Neural progenitor cell (in vitro differentiated cells): ENCODE data around the gene PUS7L. TPM values are rescaled to one million over a fixed set of nuclear protein-coding genes. Genes with fewer than 3 reads are reported as not detected.

Experiments
- DNase-seq: peaks from one replicate; pipeline ENCODE4 v3.0.0-alpha.2; 2016; ENCODE audit warnings: low spot score
- H2AFZ ChIP-seq: fragments of 200-600 bp; sonication (generic); replicated peaks from 2 replicates; pipeline ENCODE4 v1.6.1; 2016; ENCODE audit warnings: antibody characterized with exemption
- H3F3A ChIP-seq: fragments of 200-600 bp; sonication (generic); 2 replicates; pipeline ENCODE4 v1.6.1; 2016; ENCODE audit warnings: antibody characterized with exemption, low read depth
- H3K27ac ChIP-seq: fragments of 200-600 bp; sonication (generic); 2 replicates; pipeline ENCODE4 v1.5.1; 2016; ENCODE audit warnings: mild to moderate bottlenecking
- H3K27me3 ChIP-seq: fragments of 200-600 bp; sonication (generic); 2 replicates; pipeline ENCODE4 v1.6.1; 2016; ENCODE audit warnings: mild to moderate bottlenecking, moderate library complexity
- H3K36me3 ChIP-seq: fragments of 200-600 bp; sonication (generic); 2 replicates; pipeline ENCODE4 v1.5.1; 2016
- H3K4me1 ChIP-seq: fragments of 200-600 bp; sonication (generic); 2 replicates; pipeline ENCODE4 v1.6.1; 2016; ENCODE audit warnings: mixed run types
- H3K4me2 ChIP-seq: fragments of 200-600 bp; sonication (generic); 2 replicates; pipeline ENCODE4 v1.6.1; 2016
- H3K4me3 ChIP-seq: fragments of 200-600 bp; sonication (generic); 2 replicates; pipeline ENCODE4 v1.5.1; 2016
- H3K79me2 ChIP-seq: fragments of 200-600 bp; sonication (generic); 2 replicates; pipeline ENCODE4 v1.6.1; 2016; ENCODE audit warnings: low read depth
- H3K9ac ChIP-seq: fragments of 200-600 bp; sonication (generic); 2 replicates; pipeline ENCODE4 v1.6.1; 2016
- H3K9me3 ChIP-seq: fragments of 200-600 bp; sonication (generic); 2 replicates; pipeline ENCODE4 v1.5.1; 2016; ENCODE audit warnings: low read depth
- H4K20me1 ChIP-seq: fragments of 200-600 bp; sonication (generic); 2 replicates; pipeline ENCODE4 v1.6.1; 2016; ENCODE audit warnings: low read depth
- H3K27ac Mint-ChIP-seq: 3 replicates; pipeline ENCODE4 v1.8.0; 2021; ENCODE audit warnings: mixed read lengths
- H3K27me3 Mint-ChIP-seq: 2 replicates; pipeline ENCODE4 v1.8.0; 2022; ENCODE audit warnings: low read depth, mild to moderate bottlenecking, inconsistent platforms, moderate library complexity, mixed read lengths; ENCODE audit not compliant: insufficient read depth
- H3K36me3 Mint-ChIP-seq: 3 replicates; pipeline ENCODE4 v1.8.0; 2021; ENCODE audit warnings: mixed read lengths
- H3K4me1 Mint-ChIP-seq: 3 replicates; pipeline ENCODE4 v1.8.0; 2021; ENCODE audit warnings: mixed read lengths
- H3K4me3 Mint-ChIP-seq: 3 replicates; pipeline ENCODE4 v1.8.0; 2021; ENCODE audit warnings: mild to moderate bottlenecking, moderate library complexity, mixed read lengths
- H3K9me3 Mint-ChIP-seq: 3 replicates; pipeline ENCODE4 v1.8.0; 2020; ENCODE audit warnings: mixed read lengths
- EZH2 ChIP-seq: fragments of 200-600 bp; sonication (generic); IDR thresholded peaks from 2 replicates; pipeline ENCODE4 v1.6.1; 2017; ENCODE audit warnings: antibody characterized with exemption, mild to moderate bottlenecking, moderate library complexity
- EZH2phosphoT487 ChIP-seq: fragments of 200-600 bp; sonication (generic); IDR thresholded peaks from 2 replicates; pipeline ENCODE4 v1.6.1; 2017; ENCODE audit warnings: antibody characterized with exemption
- total RNA-seq: library from RNA; depleted of rRNA; stranded (reverse); fragments of >200 nt; gene quantifications from 2 replicates; pipeline ENCODE4 v1.2.3, GENCODE V29; 2015; ENCODE audit warnings: low replicate concordance
- TF ChIP-seq, protein P1 (sequence below): fragments of 200-600 bp; sonication (generic); IDR thresholded peaks from 2 replicates; pipeline ENCODE4 v1.5.1; 2017; ENCODE audit warnings: antibody characterized with exemption, mild to moderate bottlenecking

The PUS7L gene
- total RNA-seq, 1 donor from 2014 or later = 42.6 TPM

DNA sequence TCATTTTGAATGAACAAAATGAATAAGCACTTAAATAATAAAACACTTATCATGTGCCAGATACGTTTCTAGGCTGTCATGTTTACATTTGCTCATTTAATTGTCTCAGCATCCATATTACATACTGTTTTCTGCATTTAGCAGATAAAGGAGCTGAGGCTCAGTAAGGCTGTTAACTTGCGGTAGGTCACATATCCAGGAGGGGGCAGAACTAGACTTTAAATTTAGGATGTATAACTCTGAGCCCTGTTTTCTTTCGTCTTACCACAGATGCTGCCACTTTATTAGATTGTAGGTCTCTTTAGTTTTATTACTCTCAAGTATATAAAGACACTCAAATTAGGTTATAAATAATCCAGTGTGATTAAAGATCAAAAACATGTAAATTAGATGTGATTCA is 17.9 kb upstream of the PUS7L start:
- H3K27me3 ChIP-seq = no peaks in the 10 kb centered on the region
- Mint-ChIP-seq H3K27me3 (no peaks in the 10 kb centered on the region), H3K9me3 (no peaks in the 10 kb centered on the region), H3K4me3 (no peak overlapping the region), H3K27ac (no peak overlapping the region), H3K4me1 (no peaks in the 10 kb centered on the region), H3K36me3 (no peaks in the 10 kb centered on the region)
- H3K4me1 ChIP-seq = no peaks in the 10 kb centered on the region
- H3K27ac ChIP-seq = no peak overlapping the region
- no peaks in the 10 kb centered on the region for H3F3A ChIP-seq
- no peak overlapping the region for H2AFZ ChIP-seq
- no peaks in the 10 kb centered on the region for H3K36me3 ChIP-seq
- TF ChIP-seq EZH2 (no peak), EZH2phosphoT487 (no peak)
- TF ChIP-seq, protein P1, sequence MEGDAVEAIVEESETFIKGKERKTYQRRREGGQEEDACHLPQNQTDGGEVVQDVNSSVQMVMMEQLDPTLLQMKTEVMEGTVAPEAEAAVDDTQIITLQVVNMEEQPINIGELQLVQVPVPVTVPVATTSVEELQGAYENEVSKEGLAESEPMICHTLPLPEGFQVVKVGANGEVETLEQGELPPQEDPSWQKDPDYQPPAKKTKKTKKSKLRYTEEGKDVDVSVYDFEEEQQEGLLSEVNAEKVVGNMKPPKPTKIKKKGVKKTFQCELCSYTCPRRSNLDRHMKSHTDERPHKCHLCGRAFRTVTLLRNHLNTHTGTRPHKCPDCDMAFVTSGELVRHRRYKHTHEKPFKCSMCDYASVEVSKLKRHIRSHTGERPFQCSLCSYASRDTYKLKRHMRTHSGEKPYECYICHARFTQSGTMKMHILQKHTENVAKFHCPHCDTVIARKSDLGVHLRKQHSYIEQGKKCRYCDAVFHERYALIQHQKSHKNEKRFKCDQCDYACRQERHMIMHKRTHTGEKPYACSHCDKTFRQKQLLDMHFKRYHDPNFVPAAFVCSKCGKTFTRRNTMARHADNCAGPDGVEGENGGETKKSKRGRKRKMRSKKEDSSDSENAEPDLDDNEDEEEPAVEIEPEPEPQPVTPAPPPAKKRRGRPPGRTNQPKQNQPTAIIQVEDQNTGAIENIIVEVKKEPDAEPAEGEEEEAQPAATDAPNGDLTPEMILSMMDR = peak; percentile 59
- no peaks in the 10 kb centered on the region for H3K9me3 ChIP-seq
- H4K20me1 ChIP-seq = no peaks in the 10 kb centered on the region
- no peak overlapping the region for H3K9ac ChIP-seq
- H3K4me2 ChIP-seq = no peak overlapping the region
- DNase-seq = peak; percentile 36
- no peaks in the 10 kb centered on the region for H3K79me2 ChIP-seq
- no peak overlapping the region for H3K4me3 ChIP-seq

DNA sequence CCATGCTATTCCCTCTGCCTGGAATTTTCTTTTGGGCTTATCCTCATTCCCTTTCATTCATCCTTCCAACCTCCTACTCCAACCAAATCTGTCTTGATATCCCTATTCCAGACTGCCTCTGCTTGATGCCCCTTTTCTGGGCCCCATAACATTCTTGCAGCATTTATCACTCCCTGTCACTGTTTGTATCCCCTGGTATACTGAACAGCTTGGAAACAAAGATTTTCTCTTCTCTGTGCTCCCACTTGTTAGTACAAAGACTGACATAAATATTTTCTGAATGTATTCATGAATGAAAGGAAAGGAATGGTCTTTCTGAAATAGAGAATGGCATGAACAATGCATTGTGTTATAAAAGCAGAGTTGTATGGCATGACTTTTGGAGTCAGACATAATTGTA is 7.7 kb upstream of the PUS7L start:
- Histone ChIP-seq H3K4me3 (no peak overlapping the region), H3K27ac (no peak overlapping the region), H4K20me1 (no peaks in the 10 kb centered on the region), H3K4me2 (no peak overlapping the region), H3F3A (no peaks in the 10 kb centered on the region), H3K79me2 (no peaks in the 10 kb centered on the region), H3K4me1 (peaks cover 11% of the 10 kb centered on the region), H3K9me3 (no peaks in the 10 kb centered on the region), H3K27me3 (no peaks in the 10 kb centered on the region), H3K9ac (no peak overlapping the region), H3K36me3 (no peaks in the 10 kb centered on the region), H2AFZ (no peak overlapping the region)
- H3K36me3 Mint-ChIP-seq = no peaks in the 10 kb centered on the region
- H3K4me3 Mint-ChIP-seq = no peak overlapping the region
- H3K9me3 Mint-ChIP-seq = no peaks in the 10 kb centered on the region
- H3K27ac Mint-ChIP-seq = no peak overlapping the region
- DNase-seq = no peak
- H3K27me3 Mint-ChIP-seq = no peaks in the 10 kb centered on the region
- H3K4me1 Mint-ChIP-seq = no peaks in the 10 kb centered on the region
- TF ChIP-seq, protein P1 = no peak
- TF ChIP-seq EZH2phosphoT487 (no peak), EZH2 (no peak)

DNA sequence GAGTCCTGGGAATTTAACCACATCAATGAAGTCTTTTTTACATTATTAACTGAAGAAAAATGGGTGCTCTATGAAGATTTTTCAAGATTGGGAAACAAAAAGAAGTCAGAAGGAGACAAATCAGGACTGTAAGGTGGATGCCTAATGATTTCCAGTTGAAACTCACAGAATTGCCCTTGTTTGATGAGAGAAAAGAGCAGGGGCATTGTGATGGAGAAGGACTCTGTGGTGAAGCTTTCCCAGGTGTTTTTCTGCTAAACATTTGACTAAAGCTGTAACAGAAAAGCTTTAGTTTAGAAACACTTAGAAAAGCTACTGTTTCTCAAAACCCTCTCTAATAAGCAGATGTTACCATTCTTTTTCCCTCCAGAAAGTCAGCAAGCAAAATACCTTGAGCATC is 5.9 kb upstream of the PUS7L start:
- Mint-ChIP-seq H3K4me3 (no peak overlapping the region), H3K27me3 (peaks cover 2% of the 10 kb centered on the region), H3K27ac (no peak overlapping the region), H3K4me1 (no peaks in the 10 kb centered on the region), H3K36me3 (no peaks in the 10 kb centered on the region), H3K9me3 (no peaks in the 10 kb centered on the region)
- Histone ChIP-seq H3K27ac (no peak overlapping the region), H3F3A (peaks cover 5% of the 10 kb centered on the region), H3K4me3 (no peak overlapping the region), H3K27me3 (no peaks in the 10 kb centered on the region), H3K36me3 (no peaks in the 10 kb centered on the region), H4K20me1 (no peaks in the 10 kb centered on the region), H3K4me2 (no peak overlapping the region), H2AFZ (no peak overlapping the region), H3K9me3 (no peaks in the 10 kb centered on the region), H3K9ac (no peak overlapping the region), H3K4me1 (peaks cover 17% of the 10 kb centered on the region), H3K79me2 (no peaks in the 10 kb centered on the region)
- TF ChIP-seq, protein P1 = no peak
- TF ChIP-seq EZH2phosphoT487 (no peak), EZH2 (no peak)
- DNase-seq = no peak

DNA sequence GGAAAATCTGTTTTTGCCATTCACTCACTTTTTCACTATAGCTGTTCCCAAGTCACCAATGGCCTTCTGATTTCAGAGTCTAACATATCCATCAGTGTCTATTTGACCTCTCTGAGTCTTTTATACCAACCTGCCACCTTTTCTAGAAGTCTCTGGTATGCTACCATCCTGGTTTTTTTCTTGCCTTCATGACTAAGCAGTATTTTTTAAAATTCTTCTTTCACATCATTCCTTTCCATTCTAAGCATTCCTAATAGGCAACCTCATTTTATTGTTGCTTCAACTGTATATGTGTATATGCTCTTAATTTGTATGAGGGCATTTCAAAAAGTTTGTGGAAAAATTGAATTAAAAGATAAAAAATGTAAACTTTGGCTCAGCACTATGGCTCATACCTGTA is 5.2 kb upstream of the PUS7L start:
- Histone ChIP-seq H3F3A (peaks cover 13% of the 10 kb centered on the region), H3K9ac (no peak overlapping the region), H3K4me2 (no peak overlapping the region), H3K27ac (no peak overlapping the region), H3K9me3 (no peaks in the 10 kb centered on the region), H4K20me1 (no peaks in the 10 kb centered on the region), H3K4me3 (no peak overlapping the region), H3K4me1 (peaks cover 18% of the 10 kb centered on the region), H3K27me3 (no peaks in the 10 kb centered on the region), H3K79me2 (no peaks in the 10 kb centered on the region), H3K36me3 (no peaks in the 10 kb centered on the region), H2AFZ (no peak overlapping the region)
- H3K9me3 Mint-ChIP-seq = no peaks in the 10 kb centered on the region
- peaks cover 2% of the 10 kb centered on the region for H3K27me3 Mint-ChIP-seq
- H3K27ac Mint-ChIP-seq = no peak overlapping the region
- no peak overlapping the region for H3K4me3 Mint-ChIP-seq
- DNase-seq = no peak
- H3K4me1 Mint-ChIP-seq = no peaks in the 10 kb centered on the region
- TF ChIP-seq, protein P1 = no peak
- TF ChIP-seq EZH2 (no peak), EZH2phosphoT487 (no peak)
- no peaks in the 10 kb centered on the region for H3K36me3 Mint-ChIP-seq
